Right renal pelvis (tissue), 4 donors: Measurements from ENCODE around the gene MACROD2. TPM values are rescaled to one million over a fixed set of nuclear protein-coding genes. Genes with fewer than 3 reads are reported as not detected.

ENCODE experiments used
- DNase-seq, 4 donors: peaks; one replicate each; pipeline ENCODE4 v3.0.0-alpha.2; 2013; ENCODE audit warnings: low read depth in 4 of 4, low spot score in 3 of 4, missing footprints in 1 of 4
- polyA plus RNA-seq, 4 donors: library from polyadenylated mRNA; unstranded; fragments of 120-200 nt; gene quantifications; one replicate each; pipeline ENCODE4 v1.2.1, GENCODE V29; 2013; ENCODE audit not compliant: insufficient read length in 4 of 4

MACROD2 gene
- polyA plus RNA-seq, 4 donors, result 12.4 to 14.4 (median 13.6) TPM

GRCh38 chr20:14723614-14724013 is 728.3 kb downstream of the MACROD2 start:
- DNase-seq, result no peak

GRCh38 chr20:14724036-14724435 is 728.7 kb downstream of the MACROD2 start:
- no peak for DNase-seq

- DNase-seq, result no peak
Observed at GRCh38 chr20:14724468-14724867, 729.2 kb downstream of the MACROD2 start.

- DNase-seq, result no peak
Observed at GRCh38 chr20:14726591-14726990, 731.3 kb downstream of the MACROD2 start.

GRCh38 chr20:14727485-14728150 is 732.3 kb downstream of the MACROD2 start:
- DNase-seq, result no peak

GRCh38 chr20:14729390-14729789 is 734.1 kb downstream of the MACROD2 start:
- no peak for DNase-seq

- DNase-seq, result no peak
Observed at GRCh38 chr20:14732343-14732742, 737.0 kb downstream of the MACROD2 start.

GRCh38 chr20:14732996-14733395 is 737.7 kb downstream of the MACROD2 start:
- DNase-seq, result no peak

- DNase-seq, result no peak
Observed at GRCh38 chr20:14740380-14740779, 745.1 kb downstream of the MACROD2 start.

GRCh38 chr20:14741616-14742015 is 746.3 kb downstream of the MACROD2 start:
- no peak for DNase-seq

GRCh38 chr20:14744723-14745122 is 749.4 kb downstream of the MACROD2 start:
- no peak for DNase-seq

GRCh38 chr20:14745830-14746229 is 750.5 kb downstream of the MACROD2 start:
- DNase-seq, result no peak

- no peak for DNase-seq
Observed at GRCh38 chr20:14751191-14751590, 755.9 kb downstream of the MACROD2 start.

- no peak for DNase-seq
Observed at GRCh38 chr20:14757728-14758127, 762.4 kb downstream of the MACROD2 start.

- DNase-seq, result no peak
Observed at GRCh38 chr20:14758356-14758755, 763.0 kb downstream of the MACROD2 start.

- no peak for DNase-seq
Observed at GRCh38 chr20:14759979-14760378, 764.7 kb downstream of the MACROD2 start.

- no peak for DNase-seq
Observed at GRCh38 chr20:14761903-14762302, 766.6 kb downstream of the MACROD2 start.

GRCh38 chr20:14764511-14765369 is 769.4 kb downstream of the MACROD2 start:
- peak in 1 of 4 donors; percentile 3 for DNase-seq

- no peak for DNase-seq
Observed at GRCh38 chr20:14765370-14765701, 770.0 kb downstream of the MACROD2 start.

GRCh38 chr20:14773486-14773885 is 778.2 kb downstream of the MACROD2 start:
- DNase-seq, result no peak

GRCh38 chr20:14775778-14776177 is 780.5 kb downstream of the MACROD2 start:
- no peak for DNase-seq

GRCh38 chr20:14777591-14777990 is 782.3 kb downstream of the MACROD2 start:
- no peak for DNase-seq
